GM12878 (cell line): ENCODE data around the gene HERC4. TPM values are rescaled to one million over a fixed set of nuclear protein-coding genes. Genes with fewer than 3 reads are reported as not detected.

Experiments used
- ATAC-seq: fragments of 200-7000 bp; cut with Tn5 transposase; 3 replicates; pipeline ENCODE4 v1.9.1; 2020; ENCODE audit warnings: mild to moderate bottlenecking, moderate library complexity
- BruUV-seq: library from RNA; stranded (reverse); fragments of 400-500 nt; replicated peaks from 2 replicates; lab custom pipeline; 2021; lab: Mats Ljungman, UMichigan
- CTCF ChIA-PET: fragments of 300-600 bp; sonication (Branson Sonifier 250); formaldehyde crosslinking; extraction: SDS; loops from one replicate; lab custom pipeline; 2021; ENCODE audit warnings: inconsistent platforms; lab: Yijun Ruan, JAX
- POLR2A ChIA-PET: fragments of 350-600 bp; formaldehyde crosslinking; extraction: SDS; loops from one replicate; lab custom pipeline; 2021; ENCODE audit warnings: inconsistent platforms; lab: Charles Lee
- RAD21 ChIA-PET: fragments of 300-600 bp; sonication (Branson Sonifier 250); formaldehyde crosslinking; loops from one replicate; lab custom pipeline; 2023; ENCODE audit warnings: antibody characterized with exemption; ENCODE audit not compliant: unreplicated experiment; lab: Charles Lee
- SMC1A ChIA-PET: fragments of 300-600 bp; sonication (Branson Sonifier 250); formaldehyde crosslinking; loops from one replicate; lab custom pipeline; 2023; ENCODE audit not compliant: unreplicated experiment, uncharacterized antibody; lab: Charles Lee
- DNase-seq: peaks from one replicate; pipeline ENCODE4 v3.0.0-alpha.2; 2011; ENCODE audit warnings: low read depth, low spot score
- FAIRE-seq: peaks from 3 replicates; lab custom pipeline; 2011; peaks lifted over from hg19 to GRCh38; lab: Jason Lieb, UNC
- H2AFZ ChIP-seq: 2 replicates; pipeline ENCODE4 v1.6.0; 2011; ENCODE audit warnings: low read depth, low read length, control low read depth; ENCODE audit not compliant: control insufficient read depth
- H3K27ac ChIP-seq: 2 replicates; pipeline ENCODE4 v1.5.1; 2011; ENCODE audit warnings: control low read depth; ENCODE audit not compliant: control insufficient read depth, insufficient read depth
- H3K27me3 ChIP-seq, 2 experiments: replicated peaks in 1 of 2; 2 replicates each; pipeline versions ENCODE4 v1.6.0 to v1.6.1; 2011; ENCODE audit warnings: low read length in 1 of 2; ENCODE audit not compliant: control insufficient read depth in 2 of 2, insufficient read depth in 2 of 2
- H3K36me3 ChIP-seq, 2 experiments: 2 replicates each; pipeline ENCODE4 v1.5.1; 2011; ENCODE audit warnings: low read length in 1 of 2; ENCODE audit not compliant: control insufficient read depth in 2 of 2, insufficient read depth in 2 of 2
- H3K4me1 ChIP-seq: 2 replicates; pipeline ENCODE4 v1.6.1; 2011; ENCODE audit warnings: mild to moderate bottlenecking, low read length, moderate library complexity, mixed read lengths; ENCODE audit not compliant: control insufficient read depth, insufficient read depth
- H3K4me2 ChIP-seq: 2 replicates; pipeline ENCODE4 v1.6.0; 2011; ENCODE audit warnings: control low read depth; ENCODE audit not compliant: control insufficient read depth, insufficient read depth
- H3K4me3 ChIP-seq: fragments of 200-600 bp; sonication (generic); 2 replicates; pipeline ENCODE4 v1.5.1; 2016
- H3K79me2 ChIP-seq: 2 replicates; pipeline ENCODE4 v1.6.0; 2011; ENCODE audit warnings: low read length; ENCODE audit not compliant: control insufficient read depth, insufficient read depth
- H3K9ac ChIP-seq: 2 replicates; pipeline ENCODE4 v1.8.0; 2011; ENCODE audit warnings: low read length, control low read depth, mixed read lengths; ENCODE audit not compliant: control insufficient read depth, insufficient read depth
- H3K9me3 ChIP-seq: replicated peaks from 3 replicates; pipeline ENCODE4 v1.5.1; 2011; ENCODE audit warnings: mild to moderate bottlenecking, low read length; ENCODE audit not compliant: control insufficient read depth, insufficient read depth
- H4K20me1 ChIP-seq: 2 replicates; pipeline ENCODE4 v1.6.0; 2011; ENCODE audit not compliant: control insufficient read depth, insufficient read depth
- BACH1 ChIP-seq: fragments of 450-650 bp; IDR thresholded peaks from 2 replicates; pipeline ENCODE4 v1.6.1; 2017; ENCODE audit warnings: mild to moderate bottlenecking, borderline replicate concordance
- EZH2 ChIP-seq: IDR thresholded peaks from 2 replicates; pipeline ENCODE4 v1.6.1; 2012; ENCODE audit warnings: low read depth, mild to moderate bottlenecking, control low read depth, inconsistent platforms, low read length, borderline replicate concordance; ENCODE audit not compliant: control insufficient read depth
- MYC ChIP-seq: IDR thresholded peaks from 2 replicates; pipeline ENCODE4 v1.6.1; 2011; ENCODE audit warnings: mild to moderate bottlenecking, low read length, moderate library complexity, inconsistent platforms; ENCODE audit not compliant: insufficient read depth, insufficient replicate concordance, insufficient read length, severe bottlenecking
- NFXL1 ChIP-seq: fragments of 450-650 bp; IDR thresholded peaks from 2 replicates; pipeline ENCODE4 v1.6.1; 2017; ENCODE audit warnings: antibody characterized with exemption, mild to moderate bottlenecking, borderline replicate concordance
- NFYB ChIP-seq: IDR thresholded peaks from 2 replicates; pipeline ENCODE4 v1.6.1; 2011; ENCODE audit warnings: low read depth, mild to moderate bottlenecking, low read length, improper control_type of control experiment, moderate library complexity; ENCODE audit not compliant: insufficient read depth
- POLR2A ChIP-seq: IDR thresholded peaks from 2 replicates; pipeline ENCODE4 v1.6.1; 2011; ENCODE audit warnings: low read depth, mild to moderate bottlenecking, low read length
- SMARCA5 ChIP-seq: fragments of 450-650 bp; IDR thresholded peaks from 2 replicates; pipeline ENCODE4 v1.6.1; 2017; ENCODE audit warnings: mild to moderate bottlenecking
- STAT3 ChIP-seq: IDR thresholded peaks from 2 replicates; pipeline ENCODE4 v1.6.1; 2011; ENCODE audit warnings: low read depth, low read length, improper control_type of control experiment
- WRNIP1 ChIP-seq: IDR thresholded peaks from 2 replicates; pipeline ENCODE4 v1.6.1; 2011; ENCODE audit warnings: low read depth, low read length, improper control_type of control experiment, borderline replicate concordance
- WGBS: methylation state at CpG from one replicate; pipeline ENCODE4 v1.1.6; 2016; ENCODE audit warnings: low lambda C conversion rate; ENCODE audit not compliant: insufficient replicate concordance, insufficient coverage; ENCODE audit errors: missing lambda C conversion rate; 5-methylcytosine and 5-hydroxymethylcytosine counted together
- in situ Hi-C: fragments of 300-500 bp; cut with MboI; formaldehyde crosslinking; loops from 9 replicates; pipeline ENCODE4 v1.14.3; 2018; ENCODE audit warnings: mixed read lengths
- intact Hi-C: fragments of 100-400 bp; cut with micrococcal nuclease; formaldehyde crosslinking; loops from one replicate; pipeline ENCODE4 v1.14.2; 2022; ENCODE audit not compliant: unreplicated experiment
- polyA plus RNA-seq, 11 experiments: library from polyadenylated mRNA; depleted of rRNA in 4 of 11; unstranded in 6 of 11; stranded (reverse) in 5 of 11; fragments of >200 nt; fragmentation: Nextera tagmentation in 4 of 11; fragmentation: Illumina TruSeq in 1 of 11; extraction: Ambion mirVana in 4 of 11; extraction: Trizol in 1 of 11; gene quantifications; 1 replicate in 1 of 11; 2 replicates in 10 of 11; pipeline versions ENCODE4 v1.2.1 to v1.2.3, GENCODE V29; 2011 to 2016; ENCODE audit warnings: inconsistent platforms in 2 of 11, missing spikeins in 2 of 11, low read depth in 1 of 11
- total RNA-seq, 4 experiments: library from RNA; depleted of rRNA in 3 of 4; stranded (reverse); fragments of >200 nt in 3 of 4; fragmentation: Illumina TruSeq in 1 of 4; extraction: Trizol in 1 of 4; gene quantifications; 2 replicates each; pipeline versions ENCODE4 v1.2.1 to v1.2.3, GENCODE V29; 2013 to 2021
- TF ChIP-seq, protein P1 (sequence below), 3 experiments: IDR thresholded peaks in 2 of 3; conservative IDR thresholded peaks in 1 of 3; 2 replicates each; pipeline ENCODE4 v1.5.1; 2011; ENCODE audit warnings: low read depth in 3 of 3, low read length in 3 of 3, mild to moderate bottlenecking in 3 of 3, control low read depth in 2 of 3, moderate library complexity in 2 of 3, inconsistent platforms in 1 of 3, mixed read lengths in 1 of 3; ENCODE audit not compliant: control insufficient read depth in 2 of 3, insufficient read depth in 1 of 3; ENCODE audit errors: extremely low read depth in 1 of 3
- TF ChIP-seq, protein P2 (sequence below): fragments of 450-650 bp; IDR thresholded peaks from 2 replicates; pipeline ENCODE4 v1.6.1; 2018; ENCODE audit warnings: borderline replicate concordance, mild to moderate bottlenecking; ENCODE audit not compliant: partially characterized antibody
- TF ChIP-seq, protein P3 (sequence below): fragments of 450-650 bp; IDR thresholded peaks from 2 replicates; pipeline ENCODE4 v1.6.1; 2017; ENCODE audit warnings: antibody characterized with exemption, mild to moderate bottlenecking, moderate library complexity

Gene HERC4
- total and polyA plus RNA-seq, 10 of the 15 experiments (the other 5 are each of a cell fraction or from before 2014, with no cell fraction given), result 9.7 to 36.8 (median 23.4) TPM

DNA sequence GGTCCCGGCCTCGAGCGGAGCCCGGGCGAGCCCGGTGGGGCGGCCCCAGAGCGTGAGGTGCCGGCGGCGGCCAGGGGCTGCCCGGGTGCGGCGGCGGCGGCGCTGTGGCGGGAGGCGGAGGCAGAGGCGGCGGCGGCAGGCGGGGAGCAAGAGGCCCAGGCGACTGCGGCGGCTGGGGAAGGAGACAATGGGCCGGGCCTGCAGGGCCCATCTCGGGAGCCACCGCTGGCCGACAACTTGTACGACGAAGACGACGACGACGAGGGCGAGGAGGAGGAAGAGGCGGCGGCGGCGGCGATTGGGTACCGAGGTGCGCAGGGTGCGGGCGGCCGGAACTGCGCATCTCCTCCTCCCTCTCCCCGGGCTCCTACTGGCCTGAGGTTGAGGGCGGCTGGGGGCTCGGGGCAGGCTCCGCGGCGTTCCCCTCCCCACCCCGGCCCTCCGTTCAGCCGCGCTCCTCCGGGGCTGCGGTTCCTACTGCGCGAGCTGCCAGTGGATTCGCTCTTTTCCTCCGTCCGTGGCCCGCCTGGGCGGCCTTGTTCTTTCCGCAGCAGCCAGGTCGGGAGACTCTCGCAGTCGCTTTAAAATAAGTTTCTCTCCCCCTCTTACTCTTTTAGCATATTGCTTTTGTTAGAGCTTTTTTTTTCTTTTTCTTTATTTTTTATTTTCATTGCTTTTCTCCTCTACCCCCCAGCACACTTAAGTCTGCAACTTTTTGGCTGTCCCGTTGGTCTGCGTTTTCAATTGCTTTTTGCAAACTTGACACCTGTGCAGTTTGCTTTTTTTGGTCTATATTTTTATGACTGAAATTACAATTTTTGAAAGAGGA, 190.0 kb downstream of the HERC4 start:
- in situ Hi-C loops, result loop anchor here (5.0 kb wide), 1 partner anchor 447 kb away; the partner anchor contains the start of genes HNRNPH3 and PBLD
- Histone ChIP-seq H3K27ac (peak overlapping the region; percentile 78), H3K4me3 (peak overlapping the region; percentile 93), H3K27me3 (no peaks in the 10 kb centered on the region), H3K4me1 (peaks cover 4% of the 10 kb centered on the region), H3K79me2 (peaks cover 32% of the 10 kb centered on the region), H3K9me3 (no peaks in the 10 kb centered on the region), H3K9ac (peak overlapping the region; percentile 38), H3K4me2 (peak overlapping the region; percentile 54; the same call in 1 of the 2 replicates), H3K36me3 (peaks cover 0 to 3% of the 10 kb centered on the region in 2 experiments; a peak in 1 of 4 replicates), H2AFZ (peak overlapping the region; percentile 66), H4K20me1 (no peaks in the 10 kb centered on the region)
- ChIA-PET SMC1A (interaction anchor here (0.6 to 2.0 kb wide), 6 partner anchors 24 to 416 kb away, joined by 3 to 11 read pairs (median 3); no protein-coding TSS in a partner anchor), POLR2A (interaction anchor here (0.5 to 2.0 kb wide), 11 partner anchors 26 to 625 kb away, joined by 3 to 11 read pairs (median 4); no protein-coding TSS in a partner anchor), CTCF (interaction anchor here (1.1 to 2.3 kb wide), 7 partner anchors 29 to 271 kb away, joined by 3 to 15 read pairs (median 4); no protein-coding TSS in a partner anchor), RAD21 (interaction anchor here (1.0 to 2.1 kb wide), 3 partner anchors 29 to 188 kb away, joined by 3 to 13 read pairs (median 4); no protein-coding TSS in a partner anchor)
- intact Hi-C loops, result loop anchor here (5.0 to 10.0 kb wide), 2 partner anchors 190 to 447 kb away; partner anchors contain the start of genes HERC4, HNRNPH3 and PBLD
- peak; percentile 12 for DNase-seq
- TSS peak; percentile 70 for BruUV-seq
- FAIRE-seq, result no peak
- 1% methylated on average over 72 of the region's 73 CpGs for WGBS
- peak; percentile 83 for ATAC-seq
- TF ChIP-seq BACH1 (peak; percentile 15; the same call in 1 of the 2 replicates), MYC (peak; percentile 25), SMARCA5 (peak; percentile 88), POLR2A (peak; percentile 71), WRNIP1 (no peak), EZH2 (no peak), NFXL1 (no peak), NFYB (peak; percentile 31; the same call in 1 of the 2 replicates), STAT3 (no peak)
- TF ChIP-seq, protein P1, sequence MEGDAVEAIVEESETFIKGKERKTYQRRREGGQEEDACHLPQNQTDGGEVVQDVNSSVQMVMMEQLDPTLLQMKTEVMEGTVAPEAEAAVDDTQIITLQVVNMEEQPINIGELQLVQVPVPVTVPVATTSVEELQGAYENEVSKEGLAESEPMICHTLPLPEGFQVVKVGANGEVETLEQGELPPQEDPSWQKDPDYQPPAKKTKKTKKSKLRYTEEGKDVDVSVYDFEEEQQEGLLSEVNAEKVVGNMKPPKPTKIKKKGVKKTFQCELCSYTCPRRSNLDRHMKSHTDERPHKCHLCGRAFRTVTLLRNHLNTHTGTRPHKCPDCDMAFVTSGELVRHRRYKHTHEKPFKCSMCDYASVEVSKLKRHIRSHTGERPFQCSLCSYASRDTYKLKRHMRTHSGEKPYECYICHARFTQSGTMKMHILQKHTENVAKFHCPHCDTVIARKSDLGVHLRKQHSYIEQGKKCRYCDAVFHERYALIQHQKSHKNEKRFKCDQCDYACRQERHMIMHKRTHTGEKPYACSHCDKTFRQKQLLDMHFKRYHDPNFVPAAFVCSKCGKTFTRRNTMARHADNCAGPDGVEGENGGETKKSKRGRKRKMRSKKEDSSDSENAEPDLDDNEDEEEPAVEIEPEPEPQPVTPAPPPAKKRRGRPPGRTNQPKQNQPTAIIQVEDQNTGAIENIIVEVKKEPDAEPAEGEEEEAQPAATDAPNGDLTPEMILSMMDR (IDR thresholded peaks at IDR 0.05 in 2 of 3, conservative IDR thresholded peaks at IDR 0.05 in 1 of 3; ENCODE audit: control insufficient read depth in 2 of 3, extremely low read depth in 1 of 3, insufficient read depth in 1 of 3, low read depth in 3 of 3, low read length in 3 of 3), result no peak
- TF ChIP-seq, protein P2, sequence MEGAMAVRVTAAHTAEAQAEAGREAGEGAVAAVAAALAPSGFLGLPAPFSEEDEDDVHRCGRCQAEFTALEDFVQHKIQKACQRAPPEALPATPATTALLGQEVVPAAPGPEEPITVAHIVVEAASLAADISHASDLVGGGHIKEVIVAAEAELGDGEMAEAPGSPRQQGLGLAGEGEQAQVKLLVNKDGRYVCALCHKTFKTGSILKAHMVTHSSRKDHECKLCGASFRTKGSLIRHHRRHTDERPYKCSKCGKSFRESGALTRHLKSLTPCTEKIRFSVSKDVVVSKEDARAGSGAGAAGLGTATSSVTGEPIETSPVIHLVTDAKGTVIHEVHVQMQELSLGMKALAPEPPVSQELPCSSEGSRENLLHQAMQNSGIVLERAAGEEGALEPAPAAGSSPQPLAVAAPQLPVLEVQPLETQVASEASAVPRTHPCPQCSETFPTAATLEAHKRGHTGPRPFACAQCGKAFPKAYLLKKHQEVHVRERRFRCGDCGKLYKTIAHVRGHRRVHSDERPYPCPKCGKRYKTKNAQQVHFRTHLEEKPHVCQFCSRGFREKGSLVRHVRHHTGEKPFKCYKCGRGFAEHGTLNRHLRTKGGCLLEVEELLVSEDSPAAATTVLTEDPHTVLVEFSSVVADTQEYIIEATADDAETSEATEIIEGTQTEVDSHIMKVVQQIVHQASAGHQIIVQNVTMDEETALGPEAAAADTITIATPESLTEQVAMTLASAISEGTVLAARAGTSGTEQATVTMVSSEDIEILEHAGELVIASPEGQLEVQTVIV, result no peak
- TF ChIP-seq, protein P3, sequence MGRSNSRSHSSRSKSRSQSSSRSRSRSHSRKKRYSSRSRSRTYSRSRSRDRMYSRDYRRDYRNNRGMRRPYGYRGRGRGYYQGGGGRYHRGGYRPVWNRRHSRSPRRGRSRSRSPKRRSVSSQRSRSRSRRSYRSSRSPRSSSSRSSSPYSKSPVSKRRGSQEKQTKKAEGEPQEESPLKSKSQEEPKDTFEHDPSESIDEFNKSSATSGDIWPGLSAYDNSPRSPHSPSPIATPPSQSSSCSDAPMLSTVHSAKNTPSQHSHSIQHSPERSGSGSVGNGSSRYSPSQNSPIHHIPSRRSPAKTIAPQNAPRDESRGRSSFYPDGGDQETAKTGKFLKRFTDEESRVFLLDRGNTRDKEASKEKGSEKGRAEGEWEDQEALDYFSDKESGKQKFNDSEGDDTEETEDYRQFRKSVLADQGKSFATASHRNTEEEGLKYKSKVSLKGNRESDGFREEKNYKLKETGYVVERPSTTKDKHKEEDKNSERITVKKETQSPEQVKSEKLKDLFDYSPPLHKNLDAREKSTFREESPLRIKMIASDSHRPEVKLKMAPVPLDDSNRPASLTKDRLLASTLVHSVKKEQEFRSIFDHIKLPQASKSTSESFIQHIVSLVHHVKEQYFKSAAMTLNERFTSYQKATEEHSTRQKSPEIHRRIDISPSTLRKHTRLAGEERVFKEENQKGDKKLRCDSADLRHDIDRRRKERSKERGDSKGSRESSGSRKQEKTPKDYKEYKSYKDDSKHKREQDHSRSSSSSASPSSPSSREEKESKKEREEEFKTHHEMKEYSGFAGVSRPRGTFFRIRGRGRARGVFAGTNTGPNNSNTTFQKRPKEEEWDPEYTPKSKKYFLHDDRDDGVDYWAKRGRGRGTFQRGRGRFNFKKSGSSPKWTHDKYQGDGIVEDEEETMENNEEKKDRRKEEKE, result no peak
